NB4 (cell line): ENCODE results near the gene MOSMO.

Source experiments
- MYC ChIP-seq: IDR thresholded peaks from 2 replicates; pipeline ENCODE4 v1.6.1; 2011; ENCODE audit warnings: low read depth, low read length
- POLR2A ChIP-seq: IDR thresholded peaks from 2 replicates; pipeline ENCODE4 v1.6.1; 2011; ENCODE audit warnings: mild to moderate bottlenecking; ENCODE audit not compliant: insufficient read length; ENCODE audit errors: extremely low read depth
- TF ChIP-seq, protein P1 (sequence below): IDR thresholded peaks from one replicate; pipeline ENCODE4 v1.5.1; 2012; ENCODE audit warnings: low read depth, low read length

DNA sequence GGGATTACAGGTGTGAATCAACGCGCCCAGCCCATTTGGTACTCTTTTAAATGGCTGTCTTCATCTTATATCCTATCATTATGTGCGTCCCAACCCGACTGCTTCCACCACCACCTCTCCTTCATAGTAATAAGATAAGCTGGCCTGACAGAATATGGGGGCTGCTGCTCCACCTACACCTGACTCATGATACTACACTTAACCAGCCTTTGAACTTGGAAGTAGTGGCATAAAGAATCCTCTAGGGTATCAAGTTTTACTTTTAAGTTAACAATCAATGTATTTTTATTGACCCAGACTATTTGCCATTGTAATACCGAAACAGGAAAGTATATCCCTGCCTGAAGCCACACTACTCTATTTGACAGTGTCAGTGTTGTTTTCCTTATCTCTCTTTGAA is 25.8 kb upstream of the MOSMO start:
- TF ChIP-seq, protein P1, sequence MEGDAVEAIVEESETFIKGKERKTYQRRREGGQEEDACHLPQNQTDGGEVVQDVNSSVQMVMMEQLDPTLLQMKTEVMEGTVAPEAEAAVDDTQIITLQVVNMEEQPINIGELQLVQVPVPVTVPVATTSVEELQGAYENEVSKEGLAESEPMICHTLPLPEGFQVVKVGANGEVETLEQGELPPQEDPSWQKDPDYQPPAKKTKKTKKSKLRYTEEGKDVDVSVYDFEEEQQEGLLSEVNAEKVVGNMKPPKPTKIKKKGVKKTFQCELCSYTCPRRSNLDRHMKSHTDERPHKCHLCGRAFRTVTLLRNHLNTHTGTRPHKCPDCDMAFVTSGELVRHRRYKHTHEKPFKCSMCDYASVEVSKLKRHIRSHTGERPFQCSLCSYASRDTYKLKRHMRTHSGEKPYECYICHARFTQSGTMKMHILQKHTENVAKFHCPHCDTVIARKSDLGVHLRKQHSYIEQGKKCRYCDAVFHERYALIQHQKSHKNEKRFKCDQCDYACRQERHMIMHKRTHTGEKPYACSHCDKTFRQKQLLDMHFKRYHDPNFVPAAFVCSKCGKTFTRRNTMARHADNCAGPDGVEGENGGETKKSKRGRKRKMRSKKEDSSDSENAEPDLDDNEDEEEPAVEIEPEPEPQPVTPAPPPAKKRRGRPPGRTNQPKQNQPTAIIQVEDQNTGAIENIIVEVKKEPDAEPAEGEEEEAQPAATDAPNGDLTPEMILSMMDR = no peak
- TF ChIP-seq POLR2A (no peak), MYC (no peak)
